Colonic mucosa (tissue), 4 donors: ENCODE measurements around the gene PHACTR1. TPM values are rescaled to one million over a fixed set of nuclear protein-coding genes. Genes with fewer than 3 reads are reported as not detected.

Source experiments
- DNase-seq: peaks from one replicate; pipeline ENCODE4 v3.0.0-alpha.2; 2020
- H3K27ac ChIP-seq: fragments of 200-600 bp; one replicate; pipeline ENCODE4 v1.8.0; 2021
- H3K27me3 ChIP-seq: fragments of 200-600 bp; one replicate; pipeline ENCODE4 v1.8.0; 2021
- H3K36me3 ChIP-seq: fragments of 200-600 bp; one replicate; pipeline ENCODE4 v1.8.0; 2021
- H3K4me1 ChIP-seq: fragments of 200-600 bp; one replicate; pipeline ENCODE4 v1.8.0; 2021; ENCODE audit warnings: mild to moderate bottlenecking
- H3K4me3 ChIP-seq: fragments of 200-600 bp; one replicate; pipeline ENCODE4 v1.8.0; 2021
- H3K9ac ChIP-seq, 2 donors: one replicate each; pipeline ENCODE4 v1.7.0; 2013; ENCODE audit warnings: control low read depth in 2 of 2, low read depth in 2 of 2, low read length in 2 of 2
- H3K9me3 ChIP-seq: fragments of 200-600 bp; one replicate; pipeline ENCODE4 v1.8.0; 2021
- intact Hi-C: fragments of 100-400 bp; cut with DNase I; formaldehyde crosslinking; loops from one replicate; pipeline ENCODE4 v1.14.1; 2022
- total RNA-seq, 2 donors: library from RNA; stranded (reverse); fragmentation: NEBNext Ultra II Directional in 1 of 2; extraction: Animal tissue kit (Norgen Biotek cat#: 25700) in 1 of 2; gene quantifications; one replicate each; pipeline ENCODE4 v1.2.1, GENCODE V29; 2021
- TF ChIP-seq, protein P1 (sequence below): fragments of 200-600 bp; IDR thresholded peaks from one replicate; pipeline ENCODE4 v1.8.0; 2022; ENCODE audit warnings: antibody characterized with exemption, mild to moderate bottlenecking
- donor health status: healthy.
- donor health status: DM: no; HTN: no; CAD: no.
- donor health status: DM: no; HTN: no; CAD: no.

Gene PHACTR1
- total RNA-seq, 2 donors from 2014 or later, result 1.7 to 2.2 TPM

DNA sequence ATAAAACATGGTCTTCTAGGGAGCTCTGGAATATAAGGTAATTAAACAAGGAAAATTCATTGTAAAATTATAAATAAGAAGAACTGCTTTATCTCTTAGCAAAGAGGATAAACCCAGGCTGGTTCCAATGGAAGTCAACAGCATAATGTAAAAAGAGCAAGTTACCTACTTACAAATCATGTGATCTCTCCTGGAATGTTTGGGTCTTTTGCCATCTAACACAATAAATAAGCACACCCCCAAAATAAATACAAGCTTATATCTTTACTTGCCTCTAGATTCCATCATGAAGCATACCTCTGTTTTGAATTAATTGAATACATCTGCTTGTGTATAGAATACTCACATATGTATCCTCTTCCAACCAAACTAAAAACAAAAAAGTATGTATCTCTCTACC lies 2.5 kb upstream of the PHACTR1 start:
- no peak for DNase-seq
- intact Hi-C loops, result no loop called here
- Histone ChIP-seq H3K4me3 (no peak overlapping the region), H3K36me3 (no peaks in the 10 kb centered on the region), H3K9ac (no peak overlapping the region), H3K9me3 (no peaks in the 10 kb centered on the region), H3K4me1 (no peaks in the 10 kb centered on the region), H3K27ac (no peak overlapping the region), H3K27me3 (no peaks in the 10 kb centered on the region)
- TF ChIP-seq, protein P1, sequence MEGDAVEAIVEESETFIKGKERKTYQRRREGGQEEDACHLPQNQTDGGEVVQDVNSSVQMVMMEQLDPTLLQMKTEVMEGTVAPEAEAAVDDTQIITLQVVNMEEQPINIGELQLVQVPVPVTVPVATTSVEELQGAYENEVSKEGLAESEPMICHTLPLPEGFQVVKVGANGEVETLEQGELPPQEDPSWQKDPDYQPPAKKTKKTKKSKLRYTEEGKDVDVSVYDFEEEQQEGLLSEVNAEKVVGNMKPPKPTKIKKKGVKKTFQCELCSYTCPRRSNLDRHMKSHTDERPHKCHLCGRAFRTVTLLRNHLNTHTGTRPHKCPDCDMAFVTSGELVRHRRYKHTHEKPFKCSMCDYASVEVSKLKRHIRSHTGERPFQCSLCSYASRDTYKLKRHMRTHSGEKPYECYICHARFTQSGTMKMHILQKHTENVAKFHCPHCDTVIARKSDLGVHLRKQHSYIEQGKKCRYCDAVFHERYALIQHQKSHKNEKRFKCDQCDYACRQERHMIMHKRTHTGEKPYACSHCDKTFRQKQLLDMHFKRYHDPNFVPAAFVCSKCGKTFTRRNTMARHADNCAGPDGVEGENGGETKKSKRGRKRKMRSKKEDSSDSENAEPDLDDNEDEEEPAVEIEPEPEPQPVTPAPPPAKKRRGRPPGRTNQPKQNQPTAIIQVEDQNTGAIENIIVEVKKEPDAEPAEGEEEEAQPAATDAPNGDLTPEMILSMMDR, result no peak

DNA sequence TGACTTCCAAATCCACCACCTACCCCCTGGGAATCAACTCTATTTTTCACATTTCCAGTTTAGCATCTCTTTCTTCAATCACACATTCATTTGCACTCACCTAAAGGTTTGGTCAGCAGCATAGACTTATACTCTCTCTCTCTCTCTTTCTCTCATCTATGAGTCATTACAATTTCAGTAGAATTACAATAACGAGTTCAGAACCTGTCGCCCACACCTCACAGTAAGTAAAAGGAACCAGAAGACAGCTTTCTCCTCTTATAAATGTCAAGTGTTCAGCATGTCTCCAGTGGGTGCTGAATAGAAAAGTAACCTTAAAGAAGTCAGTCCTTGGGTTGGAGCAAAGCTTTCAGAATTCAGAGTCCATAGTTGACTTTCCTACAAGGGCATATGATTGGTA lies 1.1 kb upstream of the PHACTR1 start:
- no peak overlapping the region for H3K9ac ChIP-seq
- TF ChIP-seq, protein P1, result no peak
- H3K27ac ChIP-seq, result no peak overlapping the region
- H3K27me3 ChIP-seq, result no peaks in the 10 kb centered on the region
- no peaks in the 10 kb centered on the region for H3K9me3 ChIP-seq
- no peaks in the 10 kb centered on the region for H3K36me3 ChIP-seq
- DNase-seq, result no peak
- intact Hi-C loops, result no loop called here
- no peaks in the 10 kb centered on the region for H3K4me1 ChIP-seq
- H3K4me3 ChIP-seq, result no peak overlapping the region

DNA sequence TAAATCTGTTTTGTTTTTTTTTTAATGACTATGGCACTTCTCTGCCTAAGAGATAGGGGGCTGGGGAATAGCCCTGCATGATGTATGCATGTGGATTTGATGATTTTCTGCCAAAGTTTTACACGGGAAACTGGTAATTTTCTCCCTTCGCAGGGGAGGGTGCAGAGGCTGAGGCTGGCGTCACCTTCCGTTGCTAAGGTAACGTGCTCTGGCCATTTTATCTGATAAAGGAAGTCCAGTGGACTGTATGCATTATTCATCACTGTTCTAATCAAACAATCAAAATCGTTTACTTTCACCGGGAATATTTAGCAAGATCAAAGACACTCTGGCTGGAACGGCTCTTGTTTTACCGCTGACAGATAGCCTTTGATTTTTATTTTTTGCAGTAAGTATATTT lies 789 bp downstream of the PHACTR1 start:
- Histone ChIP-seq H3K4me1 (no peaks in the 10 kb centered on the region), H3K27me3 (no peaks in the 10 kb centered on the region), H3K9ac (no peak overlapping the region), H3K36me3 (no peaks in the 10 kb centered on the region), H3K4me3 (no peak overlapping the region), H3K27ac (no peak overlapping the region), H3K9me3 (no peaks in the 10 kb centered on the region)
- TF ChIP-seq, protein P1, result no peak
- intact Hi-C loops, result no loop called here
- no peak for DNase-seq

DNA sequence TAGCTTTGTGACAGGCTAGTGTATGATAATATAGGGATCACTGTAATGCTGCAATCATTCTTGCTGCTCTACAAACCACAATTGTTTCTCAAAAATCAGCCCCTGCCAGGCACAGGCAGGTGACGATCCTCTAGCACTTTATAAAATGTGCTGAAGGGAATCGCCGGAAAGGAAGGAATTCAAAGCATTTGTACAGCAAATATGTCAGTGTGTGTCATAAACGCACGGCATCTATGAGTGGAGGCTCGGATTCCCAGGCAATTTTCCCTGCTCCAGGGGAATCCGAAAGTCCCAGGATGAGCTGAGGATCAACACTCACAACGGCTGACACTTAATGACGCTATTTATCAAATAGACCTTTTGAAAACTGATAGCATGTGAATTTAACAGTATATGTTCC lies 1.4 kb downstream of the PHACTR1 start:
- no peaks in the 10 kb centered on the region for H3K9me3 ChIP-seq
- no peaks in the 10 kb centered on the region for H3K36me3 ChIP-seq
- TF ChIP-seq, protein P1, result no peak
- DNase-seq, result no peak
- H3K27ac ChIP-seq, result no peak overlapping the region
- no peak overlapping the region for H3K9ac ChIP-seq
- H3K4me3 ChIP-seq, result no peak overlapping the region
- intact Hi-C loops, result no loop called here
- H3K4me1 ChIP-seq, result no peaks in the 10 kb centered on the region
- H3K27me3 ChIP-seq, result no peaks in the 10 kb centered on the region

DNA sequence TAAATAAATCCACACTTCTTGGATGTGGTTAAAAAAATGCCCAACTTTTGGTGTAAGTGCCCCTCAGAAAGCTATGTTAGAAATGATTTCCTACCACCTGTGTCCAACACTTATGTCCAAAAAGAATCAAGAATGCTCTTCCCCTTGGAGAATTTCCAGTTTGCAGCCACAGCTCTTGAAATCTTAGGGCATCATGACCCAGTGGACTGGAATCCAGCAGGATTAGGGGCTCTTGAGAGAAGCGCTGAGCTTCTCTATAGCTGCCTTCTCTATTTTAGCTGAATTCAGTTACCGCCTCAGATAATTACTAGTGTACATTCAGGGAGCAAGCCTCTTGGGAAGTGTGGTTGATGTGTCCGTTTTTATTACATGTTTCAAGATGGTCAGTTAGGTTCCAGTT lies 2.5 kb downstream of the PHACTR1 start:
- H3K27me3 ChIP-seq, result no peaks in the 10 kb centered on the region
- H3K4me1 ChIP-seq, result no peaks in the 10 kb centered on the region
- DNase-seq, result no peak
- TF ChIP-seq, protein P1, result no peak
- H3K27ac ChIP-seq, result no peak overlapping the region
- H3K9ac ChIP-seq, result no peak overlapping the region
- H3K4me3 ChIP-seq, result no peak overlapping the region
- H3K9me3 ChIP-seq, result no peaks in the 10 kb centered on the region
- no peaks in the 10 kb centered on the region for H3K36me3 ChIP-seq
- intact Hi-C loops, result no loop called here

DNA sequence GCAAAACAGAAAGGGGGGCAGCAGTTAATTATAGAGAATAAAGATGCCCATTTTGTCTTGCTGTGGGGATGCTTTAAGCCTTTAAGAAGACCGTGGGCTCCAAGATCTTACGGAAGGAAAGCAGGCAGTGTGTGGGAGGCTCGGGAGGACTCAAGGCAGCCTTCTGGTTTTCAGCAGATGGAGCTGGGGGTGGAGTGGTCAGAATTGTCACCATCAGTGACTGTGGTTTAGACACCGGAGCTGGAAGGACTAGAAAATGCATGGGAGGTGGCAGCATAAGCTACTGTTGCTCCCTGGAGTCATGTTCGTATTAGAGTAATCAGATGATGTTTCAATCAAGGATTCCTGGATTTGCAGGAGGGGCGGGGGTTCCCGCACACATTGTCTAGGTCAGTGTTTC lies 3.7 kb downstream of the PHACTR1 start:
- no peaks in the 10 kb centered on the region for H3K4me1 ChIP-seq
- no peak overlapping the region for H3K4me3 ChIP-seq
- no peaks in the 10 kb centered on the region for H3K27me3 ChIP-seq
- no peak overlapping the region for H3K9ac ChIP-seq
- no peak for DNase-seq
- no peaks in the 10 kb centered on the region for H3K36me3 ChIP-seq
- intact Hi-C loops, result no loop called here
- H3K27ac ChIP-seq, result no peak overlapping the region
- TF ChIP-seq, protein P1, result no peak
- no peaks in the 10 kb centered on the region for H3K9me3 ChIP-seq
